GM12878 (cell line): Measurements from ENCODE around the gene CCL4. TPM values are rescaled to one million over a fixed set of nuclear protein-coding genes. Genes with fewer than 3 reads are reported as not detected.

Source experiments
- ATAC-seq: fragments of 200-7000 bp; cut with Tn5 transposase; 3 replicates; pipeline ENCODE4 v1.9.1; 2020; ENCODE audit warnings: mild to moderate bottlenecking, moderate library complexity
- BruUV-seq: library from RNA; stranded (reverse); fragments of 400-500 nt; replicated peaks from 2 replicates; lab custom pipeline; 2021; lab: Mats Ljungman, UMichigan
- CTCF ChIA-PET: fragments of 300-600 bp; sonication (Branson Sonifier 250); formaldehyde crosslinking; extraction: SDS; loops from one replicate; lab custom pipeline; 2021; ENCODE audit warnings: inconsistent platforms; lab: Yijun Ruan, JAX
- POLR2A ChIA-PET: fragments of 350-600 bp; formaldehyde crosslinking; extraction: SDS; loops from one replicate; lab custom pipeline; 2021; ENCODE audit warnings: inconsistent platforms; lab: Charles Lee
- RAD21 ChIA-PET: fragments of 300-600 bp; sonication (Branson Sonifier 250); formaldehyde crosslinking; loops from one replicate; lab custom pipeline; 2023; ENCODE audit warnings: antibody characterized with exemption; ENCODE audit not compliant: unreplicated experiment; lab: Charles Lee
- SMC1A ChIA-PET: fragments of 300-600 bp; sonication (Branson Sonifier 250); formaldehyde crosslinking; loops from one replicate; lab custom pipeline; 2023; ENCODE audit not compliant: unreplicated experiment, uncharacterized antibody; lab: Charles Lee
- DNase-seq: peaks from one replicate; pipeline ENCODE4 v3.0.0-alpha.2; 2011; ENCODE audit warnings: low read depth, low spot score
- FAIRE-seq: peaks from 3 replicates; lab custom pipeline; 2011; peaks lifted over from hg19 to GRCh38; lab: Jason Lieb, UNC
- H2AFZ ChIP-seq: 2 replicates; pipeline ENCODE4 v1.6.0; 2011; ENCODE audit warnings: low read depth, low read length, control low read depth; ENCODE audit not compliant: control insufficient read depth
- H3K27ac ChIP-seq: 2 replicates; pipeline ENCODE4 v1.5.1; 2011; ENCODE audit warnings: control low read depth; ENCODE audit not compliant: control insufficient read depth, insufficient read depth
- H3K27me3 ChIP-seq, 2 experiments: replicated peaks in 1 of 2; 2 replicates each; pipeline versions ENCODE4 v1.6.0 to v1.6.1; 2011; ENCODE audit warnings: low read length in 1 of 2; ENCODE audit not compliant: control insufficient read depth in 2 of 2, insufficient read depth in 2 of 2
- H3K36me3 ChIP-seq, 2 experiments: 2 replicates each; pipeline ENCODE4 v1.5.1; 2011; ENCODE audit warnings: low read length in 1 of 2; ENCODE audit not compliant: control insufficient read depth in 2 of 2, insufficient read depth in 2 of 2
- H3K4me1 ChIP-seq: 2 replicates; pipeline ENCODE4 v1.6.1; 2011; ENCODE audit warnings: mild to moderate bottlenecking, low read length, moderate library complexity, mixed read lengths; ENCODE audit not compliant: control insufficient read depth, insufficient read depth
- H3K4me2 ChIP-seq: 2 replicates; pipeline ENCODE4 v1.6.0; 2011; ENCODE audit warnings: control low read depth; ENCODE audit not compliant: control insufficient read depth, insufficient read depth
- H3K4me3 ChIP-seq: fragments of 200-600 bp; sonication (generic); 2 replicates; pipeline ENCODE4 v1.5.1; 2016
- H3K79me2 ChIP-seq: 2 replicates; pipeline ENCODE4 v1.6.0; 2011; ENCODE audit warnings: low read length; ENCODE audit not compliant: control insufficient read depth, insufficient read depth
- H3K9ac ChIP-seq: 2 replicates; pipeline ENCODE4 v1.8.0; 2011; ENCODE audit warnings: low read length, control low read depth, mixed read lengths; ENCODE audit not compliant: control insufficient read depth, insufficient read depth
- H3K9me3 ChIP-seq: replicated peaks from 3 replicates; pipeline ENCODE4 v1.5.1; 2011; ENCODE audit warnings: mild to moderate bottlenecking, low read length; ENCODE audit not compliant: control insufficient read depth, insufficient read depth
- H4K20me1 ChIP-seq: 2 replicates; pipeline ENCODE4 v1.6.0; 2011; ENCODE audit not compliant: control insufficient read depth, insufficient read depth
- IKZF1 ChIP-seq: fragments of 450-650 bp; conservative IDR thresholded peaks from 2 replicates; pipeline ENCODE4 v1.6.1; 2017; ENCODE audit warnings: antibody characterized with exemption, mild to moderate bottlenecking
- NBN ChIP-seq: fragments of 450-650 bp; IDR thresholded peaks from 2 replicates; pipeline ENCODE4 v1.6.1; 2016
- NFXL1 ChIP-seq: fragments of 450-650 bp; IDR thresholded peaks from 2 replicates; pipeline ENCODE4 v1.6.1; 2017; ENCODE audit warnings: antibody characterized with exemption, mild to moderate bottlenecking, borderline replicate concordance
- NR2C1 ChIP-seq: fragments of 450-650 bp; IDR thresholded peaks from 2 replicates; pipeline ENCODE4 v1.6.1; 2017; ENCODE audit warnings: antibody characterized with exemption, mild to moderate bottlenecking, moderate library complexity
- PAX8 ChIP-seq: fragments of 450-650 bp; IDR thresholded peaks from 2 replicates; pipeline ENCODE4 v1.6.1; 2017; ENCODE audit warnings: mild to moderate bottlenecking, moderate library complexity
- RAD21 ChIP-seq: IDR thresholded peaks from 2 replicates; pipeline ENCODE4 v1.6.1; 2011; ENCODE audit warnings: mild to moderate bottlenecking, low read depth, low read length, moderate library complexity; ENCODE audit not compliant: insufficient read depth
- RAD51 ChIP-seq: fragments of 450-650 bp; IDR thresholded peaks from 2 replicates; pipeline ENCODE4 v1.6.1; 2016; ENCODE audit warnings: moderate library complexity, mild to moderate bottlenecking, inconsistent platforms
- SMAD5 ChIP-seq: IDR thresholded peaks from 2 replicates; pipeline ENCODE4 v1.6.1; 2016; ENCODE audit warnings: antibody characterized with exemption, low read depth
- STAT1 ChIP-seq: fragments of 450-650 bp; conservative IDR thresholded peaks from 2 replicates; pipeline ENCODE4 v1.6.1; 2014; ENCODE audit warnings: antibody characterized with exemption, mild to moderate bottlenecking
- TBL1XR1 ChIP-seq: IDR thresholded peaks from 2 replicates; pipeline ENCODE4 v1.6.1; 2012; ENCODE audit warnings: low read depth, low read length, improper control_type of control experiment
- WGBS: methylation state at CpG from one replicate; pipeline ENCODE4 v1.1.6; 2016; ENCODE audit warnings: low lambda C conversion rate; ENCODE audit not compliant: insufficient replicate concordance, insufficient coverage; ENCODE audit errors: missing lambda C conversion rate; 5-methylcytosine and 5-hydroxymethylcytosine counted together
- in situ Hi-C: fragments of 300-500 bp; cut with MboI; formaldehyde crosslinking; loops from 9 replicates; pipeline ENCODE4 v1.14.3; 2018; ENCODE audit warnings: mixed read lengths
- intact Hi-C: fragments of 100-400 bp; cut with micrococcal nuclease; formaldehyde crosslinking; loops from one replicate; pipeline ENCODE4 v1.14.2; 2022; ENCODE audit not compliant: unreplicated experiment
- polyA plus RNA-seq, 11 experiments: library from polyadenylated mRNA; depleted of rRNA in 4 of 11; unstranded in 6 of 11; stranded (reverse) in 5 of 11; fragments of >200 nt; fragmentation: Nextera tagmentation in 4 of 11; fragmentation: Illumina TruSeq in 1 of 11; extraction: Ambion mirVana in 4 of 11; extraction: Trizol in 1 of 11; gene quantifications; 1 replicate in 1 of 11; 2 replicates in 10 of 11; pipeline versions ENCODE4 v1.2.1 to v1.2.3, GENCODE V29; 2011 to 2016; ENCODE audit warnings: inconsistent platforms in 2 of 11, missing spikeins in 2 of 11, low read depth in 1 of 11
- total RNA-seq, 4 experiments: library from RNA; depleted of rRNA in 3 of 4; stranded (reverse); fragments of >200 nt in 3 of 4; fragmentation: Illumina TruSeq in 1 of 4; extraction: Trizol in 1 of 4; gene quantifications; 2 replicates each; pipeline versions ENCODE4 v1.2.1 to v1.2.3, GENCODE V29; 2013 to 2021
- TF ChIP-seq, protein P1 (sequence below): fragments of 450-650 bp; IDR thresholded peaks from 2 replicates; pipeline ENCODE4 v1.6.1; 2016; ENCODE audit warnings: mild to moderate bottlenecking, moderate library complexity, borderline replicate concordance
- TF ChIP-seq, protein P2 (sequence below): fragments of 450-650 bp; IDR thresholded peaks from 2 replicates; pipeline ENCODE4 v1.6.1; 2017; ENCODE audit warnings: mild to moderate bottlenecking, moderate library complexity

CCL4 gene
- total and polyA plus RNA-seq, 10 of the 15 experiments (the other 5 are each of a cell fraction or from before 2014, with no cell fraction given) = 18.7 to 741 (median 79.4) TPM

DNA sequence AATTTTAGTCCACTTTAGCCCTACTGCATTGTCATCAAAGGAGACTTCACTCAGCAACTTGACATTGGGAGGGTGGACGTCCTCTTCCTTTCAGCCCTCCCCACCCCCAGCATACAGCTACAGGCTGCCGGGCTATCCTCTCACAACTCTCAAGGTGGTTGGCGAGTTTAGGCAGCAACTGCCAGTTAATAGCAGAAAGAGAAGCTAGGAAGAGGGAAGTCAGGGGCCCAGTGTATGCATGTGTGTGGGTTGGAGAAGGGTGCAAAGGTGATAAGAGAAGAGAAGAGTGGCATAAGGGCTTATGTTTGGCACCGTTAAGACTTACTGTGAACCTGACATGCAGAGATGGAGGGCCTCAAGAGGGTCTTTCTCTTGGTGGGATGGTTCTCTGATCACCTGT lies 31.8 kb downstream of the CCL4 start:
- ChIA-PET CTCF (interaction anchor here (1.2 to 4.9 kb wide), 4 partner anchors 11 to 157 kb away, joined by 6 to 24 read pairs (median 14); no protein-coding TSS in a partner anchor), SMC1A (interaction anchor here (0.7 to 11.5 kb wide), 11 partner anchors 10 to 166 kb away, joined by 3 to 128 read pairs (median 5); partner anchors contain the start of gene CCL4), RAD21 (interaction anchor here (1.4 to 6.3 kb wide), 6 partner anchors 12 to 63 kb away, joined by 3 to 58 read pairs (median 14); partner anchors contain the start of gene CCL3), POLR2A (interaction anchor here (1.8 to 1.9 kb wide), 3 partner anchors 8 to 15 kb away, joined by 5 to 8 read pairs (median 7); no protein-coding TSS in a partner anchor)
- TF ChIP-seq, protein P1, sequence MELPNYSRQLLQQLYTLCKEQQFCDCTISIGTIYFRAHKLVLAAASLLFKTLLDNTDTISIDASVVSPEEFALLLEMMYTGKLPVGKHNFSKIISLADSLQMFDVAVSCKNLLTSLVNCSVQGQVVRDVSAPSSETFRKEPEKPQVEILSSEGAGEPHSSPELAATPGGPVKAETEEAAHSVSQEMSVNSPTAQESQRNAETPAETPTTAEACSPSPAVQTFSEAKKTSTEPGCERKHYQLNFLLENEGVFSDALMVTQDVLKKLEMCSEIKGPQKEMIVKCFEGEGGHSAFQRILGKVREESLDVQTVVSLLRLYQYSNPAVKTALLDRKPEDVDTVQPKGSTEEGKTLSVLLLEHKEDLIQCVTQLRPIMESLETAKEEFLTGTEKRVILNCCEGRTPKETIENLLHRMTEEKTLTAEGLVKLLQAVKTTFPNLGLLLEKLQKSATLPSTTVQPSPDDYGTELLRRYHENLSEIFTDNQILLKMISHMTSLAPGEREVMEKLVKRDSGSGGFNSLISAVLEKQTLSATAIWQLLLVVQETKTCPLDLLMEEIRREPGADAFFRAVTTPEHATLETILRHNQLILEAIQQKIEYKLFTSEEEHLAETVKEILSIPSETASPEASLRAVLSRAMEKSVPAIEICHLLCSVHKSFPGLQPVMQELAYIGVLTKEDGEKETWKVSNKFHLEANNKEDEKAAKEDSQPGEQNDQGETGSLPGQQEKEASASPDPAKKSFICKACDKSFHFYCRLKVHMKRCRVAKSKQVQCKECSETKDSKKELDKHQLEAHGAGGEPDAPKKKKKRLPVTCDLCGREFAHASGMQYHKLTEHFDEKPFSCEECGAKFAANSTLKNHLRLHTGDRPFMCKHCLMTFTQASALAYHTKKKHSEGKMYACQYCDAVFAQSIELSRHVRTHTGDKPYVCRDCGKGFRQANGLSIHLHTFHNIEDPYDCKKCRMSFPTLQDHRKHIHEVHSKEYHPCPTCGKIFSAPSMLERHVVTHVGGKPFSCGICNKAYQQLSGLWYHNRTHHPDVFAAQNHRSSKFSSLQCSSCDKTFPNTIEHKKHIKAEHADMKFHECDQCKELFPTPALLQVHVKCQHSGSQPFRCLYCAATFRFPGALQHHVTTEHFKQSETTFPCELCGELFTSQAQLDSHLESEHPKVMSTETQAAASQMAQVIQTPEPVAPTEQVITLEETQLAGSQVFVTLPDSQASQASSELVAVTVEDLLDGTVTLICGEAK = no peak
- 0 out of 2 replicates have a peak, but pooled peaks have one; percentile 9 for TF ChIP-seq IKZF1
- TF ChIP-seq SMAD5 = no peak
- TF ChIP-seq NR2C1 = no peak
- no peak for TF ChIP-seq RAD51
- no peak for TF ChIP-seq PAX8
- no peak for TF ChIP-seq NFXL1
- TF ChIP-seq NBN = 0 out of 2 replicates have a peak, but pooled peaks have one; percentile 7
- TF ChIP-seq, protein P2, sequence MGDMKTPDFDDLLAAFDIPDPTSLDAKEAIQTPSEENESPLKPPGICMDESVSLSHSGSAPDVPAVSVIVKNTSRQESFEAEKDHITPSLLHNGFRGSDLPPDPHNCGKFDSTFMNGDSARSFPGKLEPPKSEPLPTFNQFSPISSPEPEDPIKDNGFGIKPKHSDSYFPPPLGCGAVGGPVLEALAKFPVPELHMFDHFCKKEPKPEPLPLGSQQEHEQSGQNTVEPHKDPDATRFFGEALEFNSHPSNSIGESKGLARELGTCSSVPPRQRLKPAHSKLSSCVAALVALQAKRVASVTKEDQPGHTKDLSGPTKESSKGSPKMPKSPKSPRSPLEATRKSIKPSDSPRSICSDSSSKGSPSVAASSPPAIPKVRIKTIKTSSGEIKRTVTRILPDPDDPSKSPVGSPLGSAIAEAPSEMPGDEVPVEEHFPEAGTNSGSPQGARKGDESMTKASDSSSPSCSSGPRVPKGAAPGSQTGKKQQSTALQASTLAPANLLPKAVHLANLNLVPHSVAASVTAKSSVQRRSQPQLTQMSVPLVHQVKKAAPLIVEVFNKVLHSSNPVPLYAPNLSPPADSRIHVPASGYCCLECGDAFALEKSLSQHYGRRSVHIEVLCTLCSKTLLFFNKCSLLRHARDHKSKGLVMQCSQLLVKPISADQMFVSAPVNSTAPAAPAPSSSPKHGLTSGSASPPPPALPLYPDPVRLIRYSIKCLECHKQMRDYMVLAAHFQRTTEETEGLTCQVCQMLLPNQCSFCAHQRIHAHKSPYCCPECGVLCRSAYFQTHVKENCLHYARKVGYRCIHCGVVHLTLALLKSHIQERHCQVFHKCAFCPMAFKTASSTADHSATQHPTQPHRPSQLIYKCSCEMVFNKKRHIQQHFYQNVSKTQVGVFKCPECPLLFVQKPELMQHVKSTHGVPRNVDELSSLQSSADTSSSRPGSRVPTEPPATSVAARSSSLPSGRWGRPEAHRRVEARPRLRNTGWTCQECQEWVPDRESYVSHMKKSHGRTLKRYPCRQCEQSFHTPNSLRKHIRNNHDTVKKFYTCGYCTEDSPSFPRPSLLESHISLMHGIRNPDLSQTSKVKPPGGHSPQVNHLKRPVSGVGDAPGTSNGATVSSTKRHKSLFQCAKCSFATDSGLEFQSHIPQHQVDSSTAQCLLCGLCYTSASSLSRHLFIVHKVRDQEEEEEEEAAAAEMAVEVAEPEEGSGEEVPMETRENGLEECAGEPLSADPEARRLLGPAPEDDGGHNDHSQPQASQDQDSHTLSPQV = no peak
- TF ChIP-seq STAT1 = no peak
- TF ChIP-seq RAD21 = no peak
- TF ChIP-seq TBL1XR1 = no peak
- Histone ChIP-seq H3K27me3 (no peaks in the 10 kb centered on the region), H3K4me2 (peak overlapping the region; percentile 4; the same call in 1 of the 2 replicates), H3K4me3 (no peak overlapping the region), H3K36me3 (no peaks in the 10 kb centered on the region), H2AFZ (peak overlapping the region; percentile 1; the same call in 1 of the 2 replicates), H3K4me1 (peaks cover 29% of the 10 kb centered on the region), H4K20me1 (no peaks in the 10 kb centered on the region), H3K27ac (no peak overlapping the region), H3K79me2 (no peaks in the 10 kb centered on the region), H3K9me3 (no peaks in the 10 kb centered on the region; the same call in 1 of the 3 replicates), H3K9ac (no peak overlapping the region)
- FAIRE-seq (no peak), ATAC-seq (no peak), DNase-seq (no peak)
- intact Hi-C loops (no loop called here), in situ Hi-C loops (loop anchor here (25.0 kb wide), 1 partner anchor 352 kb away; the partner anchor contains the start of gene ZNHIT3)
- WGBS = 64% methylated on average over 4 of the region's 4 CpGs
- BruUV-seq = no TSS peak
